ENCODE results near the gene CISH. TPM values are rescaled to one million over a fixed set of nuclear protein-coding genes. Genes with fewer than 3 reads are reported as not detected.

Gene CISH
- total RNA-seq, 1 experiment from 2014 or later = 0.57 TPM

- no peak for ATAC-seq
- in situ Hi-C loops (cut with HindIII; ENCODE audit: low pct_unique_long_range_greater_than_20kb, low sequenced_read_pairs) = no loop called here
- H3K27me3 ChIP-seq (ENCODE audit: control insufficient read depth, insufficient read depth, low read length) = no peaks in the 10 kb centered on the region
- intact Hi-C loops (cut with micrococcal nuclease; ENCODE audit: unreplicated experiment) = no loop called here
- H3K4me3 ChIP-seq (ENCODE audit: low read depth in 2 of 2, low read length in 2 of 2) = no peak overlapping the region
- POLR2A ChIA-PET = no interaction called here
- TF ChIP-seq POLR2AphosphoS5 (IDR thresholded peaks at IDR 0.05; ENCODE audit: low read depth, low read length) (no peak), SIN3A (IDR thresholded peaks at IDR 0.05; ENCODE audit: borderline replicate concordance, insufficient read depth, low read depth, low read length) (no peak), REST (IDR thresholded peaks at IDR 0.05; ENCODE audit: insufficient read depth in 1 of 2, low read depth in 2 of 2, low read length in 1 of 2) (no peak), TCF7L2 (IDR thresholded peaks at IDR 0.05; ENCODE audit: low read depth, low read length) (no peak)
- TF ChIP-seq, protein P1, sequence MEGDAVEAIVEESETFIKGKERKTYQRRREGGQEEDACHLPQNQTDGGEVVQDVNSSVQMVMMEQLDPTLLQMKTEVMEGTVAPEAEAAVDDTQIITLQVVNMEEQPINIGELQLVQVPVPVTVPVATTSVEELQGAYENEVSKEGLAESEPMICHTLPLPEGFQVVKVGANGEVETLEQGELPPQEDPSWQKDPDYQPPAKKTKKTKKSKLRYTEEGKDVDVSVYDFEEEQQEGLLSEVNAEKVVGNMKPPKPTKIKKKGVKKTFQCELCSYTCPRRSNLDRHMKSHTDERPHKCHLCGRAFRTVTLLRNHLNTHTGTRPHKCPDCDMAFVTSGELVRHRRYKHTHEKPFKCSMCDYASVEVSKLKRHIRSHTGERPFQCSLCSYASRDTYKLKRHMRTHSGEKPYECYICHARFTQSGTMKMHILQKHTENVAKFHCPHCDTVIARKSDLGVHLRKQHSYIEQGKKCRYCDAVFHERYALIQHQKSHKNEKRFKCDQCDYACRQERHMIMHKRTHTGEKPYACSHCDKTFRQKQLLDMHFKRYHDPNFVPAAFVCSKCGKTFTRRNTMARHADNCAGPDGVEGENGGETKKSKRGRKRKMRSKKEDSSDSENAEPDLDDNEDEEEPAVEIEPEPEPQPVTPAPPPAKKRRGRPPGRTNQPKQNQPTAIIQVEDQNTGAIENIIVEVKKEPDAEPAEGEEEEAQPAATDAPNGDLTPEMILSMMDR (IDR thresholded peaks at IDR 0.05) = no peak
- H3K4me1 ChIP-seq (ENCODE audit: control insufficient read depth, insufficient read depth, low read length) = peaks cover 11% of the 10 kb centered on the region
- no TSS peak for BruUV-seq (replicated peaks)
- no peaks in the 10 kb centered on the region for H3K9me3 ChIP-seq (ENCODE audit: control insufficient read depth, insufficient read depth, low read depth, low read length)
- DNase-seq (ENCODE audit: low read depth, low spot score) = no peak
- H3K36me3 ChIP-seq (ENCODE audit: control insufficient read depth, insufficient read depth, low read length) = no peaks in the 10 kb centered on the region
- CTCF ChIA-PET = no interaction called here
- no peak overlapping the region for H3K27ac ChIP-seq (ENCODE audit: low read length)
Observed at GRCh38 chr3:50599115-50599715, 12.4 kb downstream of the CISH start.

DNA sequence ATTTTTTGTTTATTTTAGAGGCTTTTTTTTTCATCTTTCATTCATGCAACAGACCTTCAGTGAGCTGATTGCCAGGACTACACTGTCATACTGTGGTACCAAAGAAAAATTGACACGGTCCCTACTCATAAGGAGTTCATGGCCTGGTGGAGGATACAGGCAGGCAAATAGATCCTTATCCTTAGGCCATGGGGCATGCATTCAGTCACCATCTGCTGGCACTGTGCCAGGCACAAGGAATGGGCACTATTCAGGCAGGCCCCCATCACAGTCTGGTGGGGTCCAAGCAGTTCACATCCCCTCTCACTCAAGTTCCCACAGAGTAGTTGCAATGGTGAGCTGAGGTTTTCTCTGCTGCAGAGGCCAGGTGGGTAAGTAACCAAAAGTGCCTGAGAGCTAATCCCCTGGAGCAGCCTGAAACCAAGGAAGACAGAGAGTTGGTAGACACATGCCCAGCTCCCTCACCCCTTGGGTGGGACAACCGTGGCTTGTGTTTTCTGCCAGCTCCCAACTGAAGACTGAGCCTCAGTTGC, 17.3 kb downstream of the CISH start:
- ChIA-PET POLR2A (no interaction called here), CTCF (no interaction called here)
- TF ChIP-seq TCF7L2 (IDR thresholded peaks at IDR 0.05; ENCODE audit: low read depth, low read length) (no peak), REST (IDR thresholded peaks at IDR 0.05; ENCODE audit: insufficient read depth in 1 of 2, low read depth in 2 of 2, low read length in 1 of 2) (no peak), POLR2AphosphoS5 (IDR thresholded peaks at IDR 0.05; ENCODE audit: low read depth, low read length) (no peak)
- TF ChIP-seq, protein P1 (IDR thresholded peaks at IDR 0.05) = no peak
- DNase-seq (ENCODE audit: low read depth, low spot score) (no peak), ATAC-seq (no peak)
- Histone ChIP-seq H3K27ac (ENCODE audit: low read length) (no peak overlapping the region), H3K4me1 (ENCODE audit: control insufficient read depth, insufficient read depth, low read length) (no peaks in the 10 kb centered on the region), H3K4me3 (ENCODE audit: low read depth in 2 of 2, low read length in 2 of 2) (no peak overlapping the region), H3K9me3 (ENCODE audit: control insufficient read depth, insufficient read depth, low read depth, low read length) (no peaks in the 10 kb centered on the region), H3K27me3 (ENCODE audit: control insufficient read depth, insufficient read depth, low read length) (no peaks in the 10 kb centered on the region), H3K36me3 (ENCODE audit: control insufficient read depth, insufficient read depth, low read length) (no peaks in the 10 kb centered on the region)
- intact Hi-C loops (cut with micrococcal nuclease; ENCODE audit: unreplicated experiment) = no loop called here
- BruUV-seq (replicated peaks) = no TSS peak
- in situ Hi-C loops (cut with HindIII; ENCODE audit: low pct_unique_long_range_greater_than_20kb, low sequenced_read_pairs) = no loop called here
